Stimulated activated CD4-positive, alpha-beta T cell treated with anti-CD3 and anti-CD28 coated beads, Interleukin-1b, Interleukin-23, amount 100 ng/mL, for 1 hour (primary cell): Measurements from ENCODE around the gene AEBP1.
"Not testable (repeated sequence)": the region's sequence is repeated elsewhere in the genome, so short reads cannot be mapped to it uniquely, and the experiment has no call there.

ENCODE experiments used
- DNase-seq, 2 donors: peaks; one replicate each; pipeline ENCODE4 v3.0.0-alpha.2; 2020; ENCODE audit warnings: low read depth in 2 of 2

Gene AEBP1

DNA sequence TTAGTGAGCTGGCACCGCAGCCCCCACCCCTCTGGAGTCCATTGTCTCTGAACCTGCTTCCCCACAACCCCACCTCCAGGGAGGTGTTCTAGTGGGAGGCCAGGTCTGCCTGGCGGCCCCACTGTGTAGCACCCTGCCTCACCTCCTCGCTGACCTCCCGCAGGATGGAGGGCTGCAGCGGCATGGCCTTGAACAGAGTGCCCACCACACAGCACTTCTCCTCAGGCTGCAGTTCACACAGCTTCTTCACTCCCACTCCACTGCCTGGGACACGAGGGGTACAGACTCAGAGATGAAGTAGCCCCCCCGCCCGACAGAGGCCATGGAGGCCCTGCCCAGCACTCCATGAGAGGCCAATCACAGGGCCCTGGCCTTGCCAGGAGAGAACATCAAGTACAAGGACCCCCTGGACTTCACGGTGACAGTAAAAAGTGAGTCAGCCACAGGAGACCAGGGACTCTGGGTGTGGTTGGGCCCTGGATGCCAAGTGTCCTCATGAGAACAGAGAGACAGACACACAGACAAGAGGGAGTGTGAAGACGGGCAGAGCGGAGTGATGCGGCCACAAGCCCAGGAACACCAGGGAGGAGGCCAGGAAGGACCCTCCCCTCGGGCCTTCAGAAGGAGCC is 13.8 kb downstream of the AEBP1 start:
- DNase-seq, result no peak

DNA sequence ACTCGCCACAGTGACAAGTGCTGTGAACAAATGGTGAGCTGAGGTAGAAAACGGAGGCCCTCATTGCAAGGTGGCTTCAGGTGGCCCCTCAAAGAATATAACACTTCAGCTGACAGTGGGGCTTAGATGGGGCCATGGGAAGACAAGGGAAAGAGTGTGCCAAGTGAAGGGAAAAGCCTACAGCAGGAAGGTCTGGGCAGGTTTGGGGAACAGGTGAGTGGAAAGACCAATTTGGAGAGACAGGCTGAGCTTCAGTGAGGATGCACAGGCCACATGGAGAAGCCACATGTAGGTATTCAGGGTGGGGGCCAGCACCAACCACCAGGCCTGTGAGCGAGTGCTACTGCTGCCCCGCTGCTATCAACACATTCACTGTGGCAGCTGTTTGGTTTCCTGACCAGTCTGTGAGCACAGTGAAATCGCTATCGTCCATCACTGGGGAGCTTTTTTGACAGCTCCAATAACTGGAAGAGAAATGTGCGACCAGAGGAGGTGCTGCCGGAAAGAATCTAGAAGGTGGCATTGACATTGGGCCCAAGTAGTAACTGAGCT is 15.8 kb downstream of the AEBP1 start:
- DNase-seq, result no peak

DNA sequence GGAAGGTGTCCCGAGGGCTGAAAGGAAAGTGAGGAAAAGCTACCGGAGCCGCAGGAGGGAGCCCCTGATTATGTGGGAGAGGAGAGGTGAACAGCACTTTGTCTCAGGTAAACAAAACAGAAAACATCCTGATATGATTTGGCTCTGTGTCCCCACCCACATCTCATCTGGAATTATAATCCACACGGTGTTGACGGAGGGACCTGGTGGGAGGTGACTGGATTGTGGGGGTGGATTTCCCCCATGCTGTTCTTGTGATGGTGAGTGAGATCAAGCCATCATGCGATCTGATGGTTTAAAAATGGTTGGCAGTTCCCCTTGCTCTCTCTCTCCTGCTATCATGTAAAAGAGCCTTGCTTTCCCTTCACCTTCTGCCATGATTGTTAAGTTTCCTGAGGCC is 16.2 kb downstream of the AEBP1 start:
- DNase-seq, result no peak

DNA sequence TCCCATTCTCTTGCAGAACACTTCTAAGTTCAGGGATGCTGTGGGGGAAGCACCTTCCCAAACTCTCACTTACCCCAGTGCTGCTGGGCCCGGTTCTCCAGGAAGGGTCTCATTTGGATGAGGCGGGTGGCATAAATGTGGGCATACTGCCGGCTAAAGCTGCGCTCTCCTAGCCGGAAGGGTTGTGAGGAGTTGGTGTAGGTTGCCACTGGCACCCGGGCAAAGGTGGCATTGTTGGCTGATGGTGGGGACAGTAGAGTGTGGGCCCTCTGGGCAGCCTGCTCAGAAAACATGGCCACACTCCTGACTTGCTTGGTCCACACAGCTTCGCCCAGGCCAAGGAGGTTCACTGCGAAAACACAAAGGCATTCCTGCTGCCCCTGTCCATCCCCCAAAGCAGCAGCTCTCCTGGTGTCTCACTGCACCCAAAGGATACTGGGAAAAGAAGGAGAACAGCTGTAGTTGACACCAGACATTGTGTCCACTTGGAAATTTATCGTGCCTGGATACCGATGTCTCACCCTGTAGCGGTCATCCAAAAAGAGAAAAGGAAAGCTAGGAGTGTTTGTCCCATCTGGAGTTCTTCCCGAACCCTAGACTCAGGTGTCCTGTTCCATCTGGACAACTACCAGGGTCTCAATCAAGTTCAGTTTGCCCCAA is 17.7 kb downstream of the AEBP1 start:
- DNase-seq, result no peak

DNA sequence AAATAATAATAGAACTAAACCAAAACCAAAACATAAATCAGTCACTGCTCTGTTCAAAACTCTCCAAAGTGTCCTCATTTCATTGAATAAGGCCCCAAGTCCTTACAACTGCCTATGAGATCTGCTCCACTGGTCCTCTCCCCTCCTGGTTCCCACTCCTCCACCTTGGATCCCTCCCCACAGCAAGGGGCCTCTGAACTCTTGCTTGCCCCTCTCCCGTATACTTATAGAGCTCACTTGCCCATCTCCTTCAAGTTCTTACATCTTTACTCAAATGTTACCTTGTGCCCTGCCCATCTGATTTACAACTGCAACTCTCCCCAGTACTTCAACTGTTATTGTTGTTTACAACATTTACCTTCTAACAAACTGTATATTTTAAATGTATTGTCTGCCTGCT is 18.4 kb downstream of the AEBP1 start:
- DNase-seq, result no peak

DNA sequence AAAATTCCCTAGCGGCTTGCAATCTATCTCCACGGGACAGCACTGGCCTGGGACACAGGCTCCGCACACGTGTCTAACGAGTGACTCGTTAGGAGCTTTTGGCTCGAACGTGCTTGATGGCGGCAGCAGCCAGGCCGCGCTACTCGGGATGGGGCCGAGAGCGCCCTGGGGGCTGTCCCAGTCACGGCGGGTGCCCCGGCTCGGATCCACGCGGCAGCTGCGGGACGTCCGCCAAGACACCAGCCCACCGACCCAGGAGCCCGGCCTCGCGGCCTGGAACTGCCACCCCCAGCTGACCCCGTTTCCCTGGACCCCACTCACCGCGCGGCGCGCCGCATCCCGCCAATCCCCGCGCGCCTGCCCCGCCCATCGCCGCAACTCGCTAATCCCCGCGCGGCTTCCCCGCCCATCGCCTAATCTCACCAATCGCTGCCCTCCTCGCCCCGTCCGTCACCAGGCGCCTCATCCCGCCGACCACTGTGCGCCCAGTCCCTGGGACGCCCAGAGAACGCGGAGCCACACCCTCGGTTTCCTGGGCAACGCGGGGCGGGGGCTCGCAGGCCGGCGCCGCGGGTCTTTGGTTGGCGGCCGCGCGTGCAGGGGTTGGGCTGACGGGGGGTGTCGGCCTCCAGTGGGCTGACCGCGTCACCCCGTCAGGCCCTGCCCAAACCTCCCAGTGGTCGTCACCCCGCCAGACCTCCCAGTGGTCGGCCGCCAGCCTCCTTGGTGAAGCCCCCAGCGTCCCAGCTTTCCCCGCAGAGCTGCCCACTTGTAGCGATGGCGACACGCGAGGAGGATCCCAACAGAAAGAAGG is 19.3 kb downstream of the AEBP1 start, which contains the start of gene POLD2:
POLD2 (minus strand) TSS at position 359 of the 814 bp plus-strand sequence. CDS start 1,495 bp downstream, outside the sequence.
- peak; percentile 88 to 96 for DNase-seq

DNA sequence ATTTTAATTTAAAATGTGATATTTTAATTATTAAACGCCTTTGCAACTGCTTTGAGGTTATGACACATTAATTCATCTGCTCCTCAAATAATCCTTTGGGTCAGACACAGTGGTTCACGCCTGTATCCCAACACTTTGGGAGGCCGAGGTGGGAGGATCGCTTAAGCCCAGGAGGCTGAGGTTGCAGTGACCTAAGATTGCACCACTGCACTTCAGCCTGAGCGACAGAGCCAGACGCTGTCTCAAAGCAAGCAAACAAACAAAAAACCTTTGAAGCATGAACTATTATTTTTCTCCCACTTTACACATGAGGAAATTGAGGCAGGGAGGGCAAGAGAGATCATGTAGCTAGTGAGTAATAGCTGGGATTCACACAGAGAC is 20.7 kb downstream of the AEBP1 start:
- DNase-seq, result no peak

DNA sequence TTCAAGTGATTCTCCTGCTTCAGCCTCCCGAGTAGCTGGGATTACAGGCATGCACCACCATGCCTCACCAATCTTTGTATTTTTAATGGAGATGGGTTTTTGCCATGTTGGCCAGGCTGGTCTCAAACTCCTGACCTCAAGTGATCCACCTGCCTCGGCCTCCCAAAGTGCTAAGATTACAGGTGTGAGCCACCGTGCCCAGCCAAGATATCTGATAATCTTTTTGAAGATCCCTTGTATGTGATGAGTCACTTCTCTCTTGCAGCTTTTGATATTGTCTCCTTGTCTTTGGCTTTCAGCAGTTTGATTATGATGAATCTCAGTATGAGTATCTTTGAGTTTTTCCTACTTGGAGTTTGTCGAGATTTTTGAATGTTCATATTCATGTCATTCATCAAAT is 22.4 kb downstream of the AEBP1 start:
- not testable (repeated sequence) for DNase-seq

DNA sequence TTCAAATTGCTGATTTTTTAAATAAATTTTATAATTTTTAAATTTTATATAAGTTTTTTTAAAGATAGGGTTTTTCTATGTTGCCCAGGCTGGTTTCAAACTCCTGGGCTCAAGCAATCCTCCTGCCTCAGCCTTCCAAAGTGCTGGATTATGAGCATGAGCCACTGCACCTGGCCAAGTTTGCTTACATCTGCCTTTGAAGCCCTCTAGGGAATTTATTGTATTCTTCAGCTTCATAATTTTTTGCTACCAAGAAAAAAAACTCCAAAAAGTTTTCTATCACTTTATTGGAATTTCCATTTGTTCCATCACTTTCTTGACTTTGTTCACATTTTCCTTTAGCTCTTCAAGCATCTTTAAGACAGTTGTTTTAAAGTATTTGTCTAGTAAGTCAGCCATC is 23.0 kb downstream of the AEBP1 start:
- no peak for DNase-seq

DNA sequence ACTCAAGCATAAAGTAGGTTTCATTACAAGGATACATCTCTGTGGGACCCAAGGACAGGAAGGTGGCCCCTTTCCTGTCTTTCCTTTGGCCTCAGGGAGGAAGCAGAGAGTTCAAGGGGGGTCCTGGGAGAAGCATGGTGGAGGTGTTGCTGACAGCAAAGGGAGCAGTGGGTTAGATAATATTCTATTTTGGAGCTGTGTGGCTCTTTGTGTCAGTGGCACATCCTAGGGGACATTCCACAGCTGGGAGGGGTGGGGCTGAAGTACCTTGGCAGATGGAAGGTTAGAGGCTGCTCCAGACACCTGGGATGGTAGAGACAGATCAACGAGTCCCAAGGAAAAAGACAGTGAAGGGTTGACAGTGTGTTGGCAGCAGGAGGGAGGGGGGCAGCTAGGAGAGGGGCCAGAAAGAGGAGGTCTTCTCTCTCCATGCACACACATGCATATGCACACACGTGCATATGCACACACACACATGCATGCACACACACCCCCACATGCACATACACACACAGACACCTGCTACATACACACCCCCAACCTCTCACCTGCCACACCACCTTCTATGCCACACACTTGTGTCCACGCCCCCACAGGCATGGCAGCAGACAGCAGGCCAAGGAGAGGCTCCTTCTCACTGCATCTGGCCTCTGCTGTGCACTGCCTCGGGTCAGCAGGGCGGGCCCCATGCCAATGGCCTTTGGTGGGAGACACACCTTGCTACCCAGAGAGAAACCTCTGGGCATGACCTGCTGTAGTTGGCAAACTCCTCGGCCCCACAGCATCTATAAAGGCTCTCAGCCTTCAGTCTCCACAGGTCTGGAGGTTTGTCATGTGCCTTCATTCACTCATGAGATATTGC is 24.8 kb downstream of the AEBP1 start:
- no peak for DNase-seq

DNA sequence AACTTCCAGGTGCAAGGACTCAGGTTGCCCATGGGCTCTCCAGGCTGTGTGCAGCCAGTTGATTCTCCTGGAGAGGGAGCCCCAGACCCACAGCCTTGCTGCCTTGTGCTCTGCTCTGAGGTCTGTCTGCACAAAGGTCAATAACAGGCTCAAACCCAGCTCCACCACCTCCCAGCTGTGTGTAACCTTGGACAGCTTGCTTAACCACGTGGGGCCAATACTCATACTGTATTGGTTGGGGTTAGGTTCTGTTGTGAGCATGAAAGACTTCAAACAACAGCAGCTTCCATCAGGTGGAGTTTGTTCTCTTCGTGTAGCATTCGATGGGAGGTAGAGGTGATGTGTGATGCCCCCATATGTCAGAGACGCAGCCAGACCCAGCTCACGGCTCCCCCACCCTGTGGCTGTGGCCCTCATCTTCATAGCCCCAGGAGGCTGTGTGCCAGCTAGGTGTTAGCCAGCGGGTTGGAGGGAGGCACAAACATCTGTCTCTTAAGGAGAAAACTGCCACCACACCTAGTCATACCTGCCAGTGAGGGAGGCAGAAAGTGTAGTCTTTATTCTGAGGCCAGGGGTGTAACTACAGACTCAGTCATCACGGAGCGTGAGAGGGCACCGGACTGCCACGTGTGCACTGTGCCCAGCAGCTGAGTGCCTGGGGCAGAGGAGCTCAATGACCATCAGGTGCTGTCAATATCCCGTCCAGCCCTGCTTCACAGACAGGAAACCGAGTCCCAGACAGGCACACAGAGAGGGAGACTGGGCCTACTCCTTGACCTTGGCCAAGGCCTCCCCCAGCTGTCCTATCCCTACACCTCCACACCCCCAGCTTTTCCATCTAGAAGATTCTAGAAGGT is 27.3 kb downstream of the AEBP1 start:
- DNase-seq, result no peak

DNA sequence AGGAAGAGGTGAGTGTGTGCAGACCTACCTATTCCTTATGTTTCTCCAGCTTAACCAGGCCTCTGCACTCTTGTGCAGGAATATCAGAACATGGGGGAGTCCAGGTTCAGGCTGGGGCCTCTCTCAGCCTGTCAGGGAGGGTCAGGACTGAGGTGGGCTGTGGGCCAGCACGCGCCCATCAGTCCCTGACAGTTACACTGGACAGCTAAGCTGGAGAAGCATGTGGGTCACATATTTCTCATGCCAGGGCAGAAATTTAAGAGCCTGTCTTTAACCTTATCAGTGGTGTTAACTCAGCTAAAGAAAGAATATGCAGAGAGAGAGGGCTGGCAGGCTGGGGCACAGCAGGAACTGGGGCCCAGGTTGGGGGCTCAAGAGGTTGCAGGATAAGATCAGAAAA is 27.9 kb downstream of the AEBP1 start:
- no peak for DNase-seq

DNA sequence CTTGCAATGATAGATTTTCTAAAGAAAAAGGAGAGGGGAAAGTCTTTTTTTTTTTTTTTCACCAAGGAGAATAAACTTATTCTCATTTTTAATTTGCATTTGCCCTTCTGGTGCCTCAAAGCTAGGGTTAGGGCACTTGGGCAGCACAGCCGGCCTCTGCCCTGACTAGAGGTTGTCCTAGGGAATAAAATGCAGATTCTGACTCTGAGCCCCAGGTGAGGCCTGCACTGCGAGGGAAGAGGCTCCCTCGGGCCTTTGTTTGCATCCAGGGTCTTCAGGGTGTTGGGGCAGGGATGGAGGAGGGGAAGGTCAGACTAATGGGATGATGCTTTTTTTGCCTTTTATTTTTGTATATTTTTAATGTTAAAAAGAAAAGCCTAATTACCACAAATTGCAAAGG is 29.1 kb downstream of the AEBP1 start:
- DNase-seq, result no peak

DNA sequence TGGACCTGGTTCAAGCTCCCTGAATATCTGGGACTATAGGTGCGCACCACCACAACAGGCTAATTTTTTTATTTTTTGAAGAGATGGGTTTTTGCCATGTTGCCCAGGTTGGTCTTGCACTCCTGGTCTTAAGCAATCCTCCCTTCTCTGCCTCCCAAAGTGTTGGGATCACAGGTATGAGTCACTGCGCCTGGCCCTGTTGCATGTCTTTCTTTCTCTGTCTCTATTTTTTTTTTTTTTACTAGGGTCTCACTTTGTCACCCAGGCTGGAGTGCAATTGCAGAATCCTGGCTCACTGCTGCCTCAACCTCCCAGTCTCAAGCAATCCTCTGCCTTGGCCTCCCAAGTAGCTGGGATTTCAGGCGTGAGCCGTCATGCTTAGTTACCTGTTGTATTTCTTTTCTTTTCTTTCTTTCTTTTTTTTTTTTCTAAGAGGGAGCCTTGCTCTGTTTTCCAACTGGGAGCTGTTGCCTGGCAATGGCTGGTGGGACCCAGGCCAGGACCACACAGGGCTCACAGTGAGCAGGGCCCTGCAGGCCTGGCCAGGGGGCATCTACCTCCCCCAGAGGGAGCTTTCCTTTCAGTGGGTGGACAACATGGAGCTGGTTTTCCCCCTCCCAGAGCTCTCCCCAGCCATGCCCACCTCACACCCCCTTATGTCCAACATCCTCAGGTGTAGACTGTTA is 30.9 kb downstream of the AEBP1 start:
- no peak for DNase-seq

DNA sequence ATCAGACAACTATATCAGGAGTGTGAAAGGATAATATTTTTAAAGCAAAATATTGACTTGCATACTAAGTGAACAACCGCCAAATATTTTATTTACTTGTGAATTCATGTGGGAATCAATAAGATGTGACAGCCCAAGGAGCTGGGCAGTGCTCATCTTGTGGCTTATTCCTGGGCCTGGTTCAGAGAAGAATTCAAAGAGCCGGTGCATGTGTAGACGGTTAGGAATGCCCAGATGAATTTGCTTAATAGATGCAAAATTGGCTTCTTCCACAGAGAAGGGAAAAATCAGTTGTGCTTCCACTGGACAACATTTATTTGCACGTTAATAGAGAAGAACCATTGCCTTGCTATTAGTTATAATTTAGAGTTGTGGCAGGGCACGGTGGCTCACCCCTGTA is 32.6 kb downstream of the AEBP1 start:
- DNase-seq, result no peak

DNA sequence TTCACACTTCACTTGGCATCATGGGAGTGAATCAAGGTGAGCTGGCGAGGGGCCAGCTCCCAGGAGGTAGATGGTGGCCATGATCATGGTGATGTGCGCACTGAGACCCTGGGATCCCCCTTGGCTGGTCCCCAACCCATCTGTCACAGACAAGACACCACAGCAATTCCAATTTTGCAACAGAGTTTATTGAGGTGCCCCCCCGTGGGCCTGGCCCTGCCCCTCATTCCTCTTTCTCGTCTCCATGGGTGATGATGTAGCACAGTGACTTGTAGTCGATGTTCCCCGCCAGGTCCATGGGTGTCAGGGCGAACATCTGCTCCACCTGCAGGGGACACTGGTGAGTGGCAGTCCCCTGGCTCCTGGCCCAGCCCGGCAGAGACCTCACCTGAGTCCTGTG is 34.6 kb downstream of the AEBP1 start:
- no peak for DNase-seq

DNA sequence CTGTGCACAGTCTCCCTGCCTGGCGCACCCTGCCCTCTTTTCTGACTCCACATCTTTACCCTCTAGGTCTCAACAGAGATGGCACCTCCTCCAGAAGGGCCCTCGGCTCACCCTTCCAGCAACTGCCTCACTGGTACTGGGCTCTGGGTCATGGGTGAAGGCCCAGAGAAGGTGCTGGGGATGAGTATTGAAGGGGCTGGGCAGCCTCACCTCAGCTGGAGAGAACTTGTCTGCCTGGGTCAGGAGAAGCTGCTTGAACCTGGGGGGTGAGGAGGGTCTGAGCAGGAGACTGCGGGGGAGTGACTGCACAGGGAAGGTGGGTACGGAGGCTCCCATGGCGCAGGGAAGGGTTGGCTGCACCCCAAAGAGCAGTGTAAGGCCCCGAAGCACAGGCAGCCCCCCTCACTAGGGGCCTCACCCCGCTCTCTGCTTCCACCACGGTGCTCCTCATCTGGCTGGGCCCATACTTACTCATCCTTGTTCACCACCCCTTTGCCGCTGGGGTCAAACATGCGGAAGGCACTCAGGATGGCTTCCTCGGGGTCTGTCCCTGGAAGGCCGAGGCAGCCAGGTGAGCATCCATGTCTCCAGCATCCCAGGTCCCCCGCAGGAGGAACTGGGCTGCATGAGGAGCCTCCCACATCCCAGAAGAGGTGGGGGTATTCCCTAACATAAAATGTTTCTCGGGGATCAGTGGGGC is 35.3 kb downstream of the AEBP1 start:
- DNase-seq, result no peak

DNA sequence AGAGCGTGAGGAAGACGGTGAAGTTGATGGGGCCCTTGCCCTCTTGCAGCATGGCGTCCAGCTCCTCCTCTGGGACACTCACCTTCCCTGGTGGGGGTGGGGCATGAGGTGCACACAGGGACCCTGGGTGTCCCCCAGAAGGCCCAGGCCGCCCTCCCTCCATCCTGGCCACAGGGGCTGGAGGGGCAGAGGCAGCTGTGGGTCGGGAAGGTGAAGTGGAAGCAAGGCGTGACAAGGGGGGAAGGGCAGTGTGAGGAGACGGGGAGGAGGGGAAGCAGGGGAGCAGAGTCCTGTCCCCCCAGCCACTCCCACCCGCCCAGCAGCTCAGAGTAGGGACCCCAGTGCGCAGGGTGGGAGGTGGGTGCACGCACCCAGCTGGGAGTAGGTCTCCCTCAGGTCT is 36.2 kb downstream of the AEBP1 start:
- no peak for DNase-seq

DNA sequence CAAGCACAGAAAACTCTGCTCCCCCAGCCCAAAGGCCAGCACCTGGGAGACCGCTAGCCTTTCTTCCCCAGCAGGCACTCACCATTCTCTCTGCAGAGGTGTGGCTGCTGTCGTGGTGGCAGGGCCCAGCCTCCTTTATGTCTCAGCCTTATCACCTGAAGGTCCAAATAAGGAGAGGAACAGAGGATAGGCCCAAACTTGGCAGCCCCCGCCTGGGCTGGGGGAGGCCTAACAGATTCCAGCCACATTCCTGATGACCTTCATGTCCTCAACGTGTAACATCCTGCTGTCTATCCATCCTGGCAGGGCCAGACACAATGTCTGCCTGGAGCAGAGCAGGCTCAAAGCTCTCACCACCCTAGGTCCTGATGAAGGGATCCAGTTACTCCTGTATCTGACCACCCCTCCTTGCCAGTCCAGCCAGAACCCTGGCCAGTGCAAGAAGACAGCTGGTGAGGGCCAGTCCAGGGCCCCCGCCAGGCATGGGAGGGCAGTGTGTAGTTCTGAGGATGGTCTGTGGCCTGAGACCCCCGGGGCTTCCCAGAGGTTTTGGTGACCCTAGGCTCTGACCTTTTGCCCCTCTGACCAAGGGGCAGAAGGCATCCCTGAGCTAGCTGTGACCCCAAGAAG is 37.2 kb downstream of the AEBP1 start, which contains the start of gene MYL7:
MYL7 (minus strand) TSS at position 112 of the 630 bp plus-strand sequence; CDS start at position 85, 27 bp downstream.
- DNase-seq, result no peak
